Muscle layer of colon (tissue), 2 donors: ENCODE results near the gene LCAT.
A peak's percentile ranks its signal among the peaks of the same experiment; 100 is the strongest.

Experiments used
- H3K27ac ChIP-seq: one replicate; pipeline ENCODE4 v1.7.0; 2013; ENCODE audit warnings: low read depth, mild to moderate bottlenecking, low read length, moderate library complexity
- H3K27me3 ChIP-seq, 2 donors: one replicate each; pipeline ENCODE4 v1.7.0; 2013; ENCODE audit warnings: low read length in 2 of 2, mild to moderate bottlenecking in 2 of 2; ENCODE audit not compliant: insufficient read depth in 2 of 2, control insufficient read depth in 1 of 2
- H3K36me3 ChIP-seq: one replicate; pipeline ENCODE4 v1.7.0; 2013; ENCODE audit warnings: mild to moderate bottlenecking, low read length; ENCODE audit not compliant: insufficient read depth
- H3K4me1 ChIP-seq: one replicate; pipeline ENCODE4 v1.7.0; 2013; ENCODE audit warnings: mild to moderate bottlenecking, low read length; ENCODE audit not compliant: insufficient read depth
- H3K4me3 ChIP-seq, 2 donors: one replicate each; pipeline ENCODE4 v1.7.0; 2013; ENCODE audit warnings: low read length in 2 of 2, low read depth in 1 of 2, mild to moderate bottlenecking in 1 of 2, moderate library complexity in 1 of 2
- H3K9ac ChIP-seq: one replicate; pipeline ENCODE4 v1.7.0; 2013; ENCODE audit warnings: low read length
- H3K9me3 ChIP-seq: one replicate; pipeline ENCODE4 v1.7.0; 2013; ENCODE audit warnings: mild to moderate bottlenecking, low read length
- donor health status: abdominal sarcoma.
- donor health status: Adenocarcinoma of cecum.

LCAT gene

DNA sequence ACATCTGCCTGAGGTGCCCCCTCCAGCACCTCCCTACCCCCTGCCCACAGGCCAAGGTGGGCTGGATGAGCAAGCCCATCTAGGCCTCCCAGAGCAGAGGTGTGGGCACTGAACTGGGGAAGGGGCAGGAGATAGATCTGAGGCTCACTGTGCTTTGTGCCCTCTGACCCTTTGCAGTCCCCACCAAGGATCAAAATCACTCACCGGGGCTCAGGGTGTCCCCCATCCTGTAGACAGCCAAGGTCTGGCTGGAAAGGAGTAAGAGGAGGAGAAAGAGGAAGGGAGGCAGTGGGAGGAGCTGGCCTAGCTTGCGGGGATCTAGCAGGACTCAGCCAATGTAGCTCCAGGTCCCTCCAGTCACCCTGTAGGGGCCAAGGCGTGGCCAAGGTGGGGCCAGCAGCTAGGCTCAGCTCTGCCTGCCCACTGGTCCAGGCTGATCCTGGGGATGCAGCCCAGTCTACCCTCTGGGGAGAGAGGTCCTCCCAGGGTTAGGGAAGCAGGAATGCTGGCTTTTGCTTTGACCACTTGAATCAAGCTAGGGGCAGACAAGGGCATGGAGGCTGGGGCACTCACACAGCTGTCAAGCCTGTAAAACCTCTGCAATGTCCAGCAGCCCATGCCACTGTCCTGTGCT lies 22.7 kb upstream of the LCAT start:
- H3K4me1 ChIP-seq, result peaks cover 46% of the 10 kb centered on the region
- peak overlapping the region; percentile 98 for H3K9ac ChIP-seq
- no peaks in the 10 kb centered on the region for H3K27me3 ChIP-seq
- peak overlapping the region; percentile 87 for H3K27ac ChIP-seq
- peak overlapping the region; percentile 52 to 98 for H3K4me3 ChIP-seq
- peaks cover 18% of the 10 kb centered on the region for H3K36me3 ChIP-seq
- H3K9me3 ChIP-seq, result no peaks in the 10 kb centered on the region

DNA sequence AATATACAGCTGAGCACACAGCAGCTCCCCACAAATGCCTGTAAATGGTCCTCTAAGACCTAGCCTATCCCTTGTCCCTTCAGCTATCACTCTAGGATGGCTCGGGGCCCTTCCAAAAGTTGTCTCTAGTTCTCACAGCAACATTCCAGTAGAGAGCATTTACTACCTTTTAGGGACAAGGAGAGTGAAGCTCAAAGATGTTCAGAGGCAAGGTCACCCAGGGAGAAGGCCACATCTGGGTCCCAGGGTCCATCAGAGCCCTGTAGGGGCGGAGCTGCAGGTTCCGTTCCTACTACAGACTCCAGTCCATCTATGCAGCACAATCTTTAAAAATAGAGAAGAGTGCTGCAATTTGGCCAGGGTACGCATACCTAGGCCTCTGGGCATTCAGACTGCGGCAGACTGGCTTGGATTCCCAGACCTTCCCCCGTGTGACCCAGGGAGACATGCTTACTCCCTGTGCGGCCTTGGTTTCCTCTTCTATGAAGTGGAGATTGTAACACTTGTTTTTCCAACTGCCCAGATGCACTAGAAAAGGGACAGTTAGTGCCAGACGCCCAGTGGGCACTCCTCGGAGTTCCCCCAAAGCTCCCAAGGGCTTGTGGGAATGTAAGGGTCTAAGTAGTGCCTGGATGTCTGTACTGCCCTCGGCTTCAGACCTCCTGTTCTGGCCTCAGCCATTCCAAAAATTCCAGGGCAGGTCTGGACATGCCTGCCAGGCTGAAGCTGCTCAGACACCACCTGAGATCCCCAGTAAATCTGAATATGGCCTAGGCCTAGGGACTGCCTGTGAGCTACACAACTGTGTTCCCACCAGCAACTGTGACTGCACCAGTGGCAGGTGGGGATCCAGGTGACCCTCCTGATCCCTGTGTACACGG lies 22.0 kb upstream of the LCAT start:
- H3K9ac ChIP-seq, result peak overlapping the region; percentile 98
- peaks cover 46% of the 10 kb centered on the region for H3K4me1 ChIP-seq
- H3K4me3 ChIP-seq, result peak overlapping the region; percentile 52 to 98

DNA sequence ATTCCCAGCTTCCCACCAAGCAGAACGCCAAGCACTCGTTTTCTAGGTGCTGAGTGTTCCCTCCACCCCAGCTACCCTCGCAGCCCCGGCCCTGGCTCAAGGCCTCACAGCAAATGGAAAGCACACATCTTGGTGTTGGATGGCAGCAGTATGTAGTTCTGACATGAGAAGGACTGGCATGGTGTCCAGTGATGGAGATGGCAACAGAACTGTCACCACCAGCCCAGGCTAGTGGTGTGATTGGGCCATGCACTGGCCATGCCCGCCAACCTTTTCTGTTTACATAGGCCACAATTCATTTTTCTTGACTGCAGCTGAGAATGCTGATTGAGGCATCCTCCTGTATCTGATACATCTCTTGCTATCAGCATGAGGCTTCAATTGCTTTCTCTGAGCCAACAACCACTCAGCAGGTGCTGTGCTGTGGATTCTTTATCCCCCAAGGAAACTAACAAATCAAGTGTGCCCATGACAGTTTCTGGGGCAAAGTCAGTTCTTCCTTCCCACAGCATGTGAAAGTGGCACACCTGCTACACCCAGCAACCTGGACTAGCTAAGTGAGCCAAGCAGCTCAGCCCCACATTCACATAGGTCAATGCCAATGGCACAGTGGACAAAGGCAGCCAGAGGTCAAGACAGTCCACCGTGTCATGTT lies 20.7 kb upstream of the LCAT start:
- H3K9ac ChIP-seq, result no peak overlapping the region
- H3K4me1 ChIP-seq, result peaks cover 46% of the 10 kb centered on the region
- H3K27ac ChIP-seq, result peak overlapping the region; percentile 48
- H3K9me3 ChIP-seq, result no peaks in the 10 kb centered on the region
- H3K27me3 ChIP-seq, result no peaks in the 10 kb centered on the region
- no peak overlapping the region for H3K4me3 ChIP-seq
- H3K36me3 ChIP-seq, result peaks cover 38% of the 10 kb centered on the region

More for the DNA sequence above, 22.0 kb upstream of the LCAT start:
- Histone ChIP-seq H3K27me3 (no peaks in the 10 kb centered on the region), H3K27ac (peak overlapping the region; percentile 87), H3K9me3 (no peaks in the 10 kb centered on the region), H3K36me3 (peaks cover 25% of the 10 kb centered on the region)

DNA sequence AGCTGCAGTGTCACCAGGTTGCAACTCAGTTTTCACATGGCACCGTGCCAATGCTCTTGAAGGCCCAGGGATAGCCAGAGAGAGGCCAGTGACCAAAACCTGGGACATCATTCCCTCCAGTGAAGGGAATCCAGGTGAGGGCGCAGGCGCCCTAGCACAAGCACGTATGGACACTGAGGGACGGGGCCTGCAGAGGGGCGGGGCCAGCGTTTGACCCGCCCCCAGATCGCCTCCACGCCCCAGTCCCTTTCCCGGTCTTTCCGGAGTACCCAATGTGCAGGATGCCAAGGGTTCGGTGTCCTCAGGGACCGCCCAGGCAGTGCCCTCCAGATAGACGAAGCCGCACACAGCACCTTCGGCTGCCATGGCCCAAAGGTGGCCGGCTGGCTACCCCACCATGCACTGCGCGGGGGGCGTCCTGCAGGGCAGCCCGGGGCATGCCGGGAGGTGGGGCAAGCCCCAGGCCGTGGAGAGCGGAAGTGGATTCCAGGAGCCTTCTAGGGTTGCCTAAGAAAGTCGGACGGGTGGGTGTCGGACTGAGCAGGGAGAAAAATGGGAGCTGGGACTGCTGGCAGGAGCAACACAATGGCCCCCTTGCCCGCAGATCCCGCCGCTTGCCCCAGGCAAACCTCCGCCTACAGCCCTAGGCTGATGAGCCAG lies 19.9 kb upstream of the LCAT start:
- no peaks in the 10 kb centered on the region for H3K9me3 ChIP-seq
- H3K36me3 ChIP-seq, result peaks cover 46% of the 10 kb centered on the region
- H3K27ac ChIP-seq, result peak overlapping the region; percentile 48
- H3K4me3 ChIP-seq, result peak overlapping the region; percentile 1 to 34
- H3K9ac ChIP-seq, result no peak overlapping the region
- peaks cover 54% of the 10 kb centered on the region for H3K4me1 ChIP-seq
- no peaks in the 10 kb centered on the region for H3K27me3 ChIP-seq

DNA sequence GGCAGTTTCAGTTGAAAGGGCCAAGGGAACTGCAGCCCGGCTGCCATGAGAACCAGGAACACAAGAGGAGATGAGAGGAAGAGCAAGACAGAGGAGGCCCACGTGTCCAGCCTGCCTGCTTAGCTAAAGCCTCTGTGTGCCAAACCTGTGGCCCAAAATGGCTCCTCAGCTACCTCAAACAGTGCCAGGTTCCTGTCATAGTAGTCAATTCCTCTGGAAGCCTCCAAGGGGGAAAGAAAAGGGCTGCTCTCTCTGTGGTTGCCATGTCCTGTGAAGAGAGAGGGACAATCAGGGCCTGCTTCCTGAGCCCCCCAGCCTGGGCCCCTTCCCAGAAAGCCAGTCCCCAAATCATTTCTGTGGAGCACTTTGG lies 19.4 kb upstream of the LCAT start:
- peak overlapping the region; percentile 48 for H3K27ac ChIP-seq
- no peaks in the 10 kb centered on the region for H3K9me3 ChIP-seq
- H3K4me1 ChIP-seq, result peaks cover 56% of the 10 kb centered on the region
- H3K9ac ChIP-seq, result no peak overlapping the region
- H3K4me3 ChIP-seq, result peak overlapping the region; percentile 1 to 34
- H3K27me3 ChIP-seq, result no peaks in the 10 kb centered on the region
- peaks cover 51% of the 10 kb centered on the region for H3K36me3 ChIP-seq

DNA sequence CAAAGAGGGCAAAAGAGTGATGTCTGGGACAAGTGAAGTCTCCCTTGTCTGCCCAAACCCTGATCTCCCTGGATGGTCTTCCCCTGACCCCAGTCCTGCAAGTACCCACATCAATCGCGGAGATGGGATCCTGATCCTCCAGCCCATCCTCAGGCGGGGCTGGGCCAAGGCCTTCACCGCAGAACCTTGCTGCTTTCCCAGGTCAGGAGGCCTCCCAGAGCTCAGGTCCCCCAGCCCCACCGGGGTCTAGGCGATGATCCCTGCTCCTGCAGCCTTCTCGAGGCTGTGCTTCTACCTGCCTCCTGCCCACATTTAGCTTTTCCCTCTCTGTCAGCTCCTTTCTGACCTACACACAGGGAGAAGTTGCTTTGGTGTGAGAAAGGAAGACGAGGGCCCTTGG lies 18.2 kb upstream of the LCAT start:
- Histone ChIP-seq H3K27me3 (no peaks in the 10 kb centered on the region), H3K9me3 (no peaks in the 10 kb centered on the region), H3K4me3 (no peak overlapping the region), H3K4me1 (peaks cover 53% of the 10 kb centered on the region), H3K9ac (no peak overlapping the region), H3K36me3 (peaks cover 60% of the 10 kb centered on the region), H3K27ac (no peak overlapping the region)

DNA sequence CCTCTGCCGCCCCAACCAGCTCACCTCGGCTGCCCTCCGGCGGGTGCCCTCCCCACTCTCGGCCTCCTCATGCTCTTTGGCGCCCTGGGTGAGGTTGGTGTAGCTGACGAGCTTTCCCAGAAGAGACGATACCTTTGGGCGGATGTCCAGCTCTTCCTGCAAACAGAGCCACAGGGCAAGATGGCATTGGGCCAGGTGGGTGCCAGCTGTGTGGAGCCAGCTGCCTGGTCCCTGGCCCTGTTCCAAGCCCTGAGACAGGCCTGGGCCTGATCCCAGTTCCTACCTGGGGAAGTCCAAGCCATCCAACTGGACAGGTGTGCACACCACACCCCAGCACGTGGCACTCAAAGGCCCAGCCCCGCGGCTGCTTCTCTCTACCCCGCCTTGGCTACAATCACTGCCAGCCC lies 17.6 kb upstream of the LCAT start:
- Histone ChIP-seq H3K9ac (no peak overlapping the region), H3K27ac (no peak overlapping the region), H3K9me3 (no peaks in the 10 kb centered on the region), H3K36me3 (peaks cover 60% of the 10 kb centered on the region), H3K4me1 (peaks cover 47% of the 10 kb centered on the region), H3K4me3 (no peak overlapping the region), H3K27me3 (no peaks in the 10 kb centered on the region)

DNA sequence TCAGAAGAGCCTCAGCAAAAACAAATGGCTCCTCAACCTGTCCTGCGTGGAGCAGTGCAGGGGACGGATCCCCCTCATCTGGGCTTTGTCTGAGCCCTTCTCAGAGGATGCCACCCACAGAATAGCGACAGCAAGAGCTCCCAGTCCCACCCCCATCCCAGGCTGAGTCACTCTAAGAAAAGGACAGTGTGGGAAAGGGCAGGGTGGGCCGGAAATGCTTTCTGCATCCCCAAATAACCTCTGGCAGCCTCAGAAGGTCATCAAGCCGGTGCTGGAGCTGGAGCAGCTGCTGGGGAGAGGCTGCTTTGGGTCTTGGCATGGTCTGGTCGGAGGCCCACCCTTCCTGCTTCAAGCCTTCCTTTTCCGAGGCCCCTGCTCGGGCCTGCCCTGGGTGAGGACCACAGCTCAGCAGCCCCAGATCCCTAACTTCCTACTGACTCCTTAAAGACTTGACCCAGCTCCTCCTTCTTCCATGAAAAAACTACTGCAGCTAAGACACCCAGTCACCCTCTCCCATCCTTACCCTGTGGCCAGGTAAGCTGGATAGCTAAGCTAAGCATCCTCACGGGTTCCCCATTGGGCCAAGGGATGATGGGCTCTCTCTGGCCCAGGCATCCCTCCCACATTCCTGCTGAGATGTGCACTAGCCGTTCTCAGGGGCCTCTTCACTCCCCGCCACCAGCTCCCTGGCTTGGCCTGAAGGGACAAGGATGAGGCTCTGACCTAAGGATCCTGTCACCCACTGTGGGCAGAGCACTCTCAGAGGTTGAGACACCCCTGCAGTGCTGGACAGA lies 15.8 kb upstream of the LCAT start:
- Histone ChIP-seq H3K9me3 (no peaks in the 10 kb centered on the region), H3K27me3 (no peaks in the 10 kb centered on the region), H3K4me1 (peaks cover 29% of the 10 kb centered on the region), H3K27ac (peak overlapping the region; percentile 14), H3K9ac (no peak overlapping the region), H3K4me3 (no peak overlapping the region), H3K36me3 (peaks cover 67% of the 10 kb centered on the region)

DNA sequence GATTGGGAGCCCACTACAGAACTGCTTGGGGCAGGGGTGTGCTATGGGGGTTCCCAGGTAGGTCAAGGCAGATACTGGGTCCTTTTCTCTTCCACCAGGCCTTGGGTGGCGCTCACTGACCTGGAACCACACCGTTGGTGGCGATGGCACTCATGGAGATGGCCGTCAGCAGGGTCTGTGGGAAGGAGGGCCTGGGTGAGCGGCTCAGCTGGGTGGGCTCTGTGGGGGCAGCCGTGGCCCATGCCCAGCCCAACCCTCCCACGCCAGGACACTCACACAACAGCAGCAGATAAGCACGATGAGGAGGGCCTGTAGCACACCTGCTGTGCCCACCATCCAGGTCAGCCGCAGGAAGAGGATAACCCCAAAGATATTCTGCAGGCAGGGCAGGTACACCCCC lies 13.7 kb upstream of the LCAT start:
- Histone ChIP-seq H3K4me1 (peaks cover 10% of the 10 kb centered on the region), H3K4me3 (no peak overlapping the region), H3K27ac (no peak overlapping the region), H3K36me3 (peaks cover 73% of the 10 kb centered on the region), H3K9ac (no peak overlapping the region), H3K27me3 (no peaks in the 10 kb centered on the region), H3K9me3 (no peaks in the 10 kb centered on the region)

DNA sequence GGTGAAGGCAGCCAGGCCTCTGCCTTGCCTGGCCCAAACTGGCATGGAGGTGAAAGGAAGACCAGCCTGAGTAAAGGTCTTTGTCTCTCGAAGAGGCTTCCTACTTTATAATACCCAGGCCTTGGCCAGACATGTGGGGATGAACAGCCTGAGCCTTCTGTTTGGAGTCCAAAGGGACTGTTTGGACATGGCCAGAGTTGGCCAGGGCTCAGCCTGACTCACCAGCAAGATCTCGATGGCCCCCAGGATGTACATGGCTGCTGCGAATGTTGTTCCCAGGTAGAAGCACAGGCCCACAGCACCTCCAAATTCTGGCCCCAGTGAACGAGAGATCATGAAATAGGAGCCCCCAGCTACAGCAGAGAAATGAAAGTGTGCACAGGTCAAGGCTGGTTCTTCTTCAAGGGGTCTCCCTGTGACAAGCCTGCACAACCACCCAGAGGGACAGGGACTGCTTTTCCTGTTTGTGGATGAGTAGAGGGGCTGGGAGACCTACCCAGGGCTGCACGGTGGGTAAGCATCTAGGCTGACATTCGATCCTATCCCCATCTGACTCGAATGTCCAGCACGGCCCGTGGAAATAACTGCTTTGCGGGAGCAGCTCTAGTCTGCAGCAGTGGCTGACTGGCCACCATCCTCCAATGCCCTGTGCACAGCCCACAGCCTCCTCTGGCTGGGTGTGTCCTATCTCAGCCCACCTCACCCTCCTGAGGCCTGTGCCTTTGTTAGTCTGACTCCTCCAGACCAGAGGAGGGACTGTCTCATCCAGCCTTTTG lies 10.7 kb upstream of the LCAT start:
- Histone ChIP-seq H3K36me3 (peaks cover 72% of the 10 kb centered on the region), H3K9ac (no peak overlapping the region), H3K27ac (no peak overlapping the region), H3K4me3 (no peak overlapping the region), H3K4me1 (peaks cover 23% of the 10 kb centered on the region), H3K9me3 (no peaks in the 10 kb centered on the region), H3K27me3 (no peaks in the 10 kb centered on the region)
